Skeletal muscle tissue (tissue), 4 donors: ENCODE data around the gene UBASH3B. TPM values are rescaled to one million over a fixed set of nuclear protein-coding genes. Genes with fewer than 3 reads are reported as not detected.

Experiments used
- H3K27ac ChIP-seq: one replicate; pipeline ENCODE4 v1.7.0; 2013; ENCODE audit warnings: mild to moderate bottlenecking, low read depth, low read length, inconsistent platforms
- H3K27me3 ChIP-seq, 3 donors: one replicate each; pipeline ENCODE4 v1.7.0; 2013; ENCODE audit warnings: low read length in 3 of 3; ENCODE audit not compliant: control insufficient read depth in 3 of 3, insufficient read depth in 3 of 3
- H3K36me3 ChIP-seq, 3 donors: one replicate each; pipeline ENCODE4 v1.7.0; 2013; ENCODE audit warnings: low read length in 3 of 3; ENCODE audit not compliant: control insufficient read depth in 3 of 3, insufficient read depth in 3 of 3
- H3K4me1 ChIP-seq, 3 donors: one replicate each; pipeline ENCODE4 v1.7.0; 2013; ENCODE audit warnings: low read length in 3 of 3, mild to moderate bottlenecking in 3 of 3; ENCODE audit not compliant: control insufficient read depth in 3 of 3, insufficient read depth in 3 of 3
- H3K4me3 ChIP-seq, 3 donors: one replicate each; pipeline ENCODE4 v1.7.0; 2013; ENCODE audit warnings: low read length in 3 of 3
- H3K9ac ChIP-seq, 3 donors: one replicate each; pipeline ENCODE4 v1.7.0; 2013; ENCODE audit warnings: low read length in 3 of 3, mild to moderate bottlenecking in 3 of 3, moderate library complexity in 2 of 3, low read depth in 1 of 3
- H3K9me3 ChIP-seq, 3 donors: one replicate each; pipeline ENCODE4 v1.7.0; 2013; ENCODE audit warnings: low read length in 3 of 3; ENCODE audit not compliant: control insufficient read depth in 3 of 3
- total RNA-seq: library from RNA; depleted of rRNA; stranded (reverse); fragments of >200 nt; gene quantifications from one replicate; pipeline ENCODE4 v1.2.3, GENCODE V29; 2014
- donor health status: Osteomylitis.

The UBASH3B gene
- total RNA-seq, 1 donor from 2014 or later, result 4.2 TPM

- Histone ChIP-seq H3K4me1 (no peaks in the 10 kb centered on the region), H3K9ac (no peak overlapping the region), H3K27ac (no peak overlapping the region), H3K27me3 (no peaks in the 10 kb centered on the region), H3K9me3 (no peaks in the 10 kb centered on the region), H3K36me3 (no peaks in the 10 kb centered on the region), H3K4me3 (no peak overlapping the region)
Observed at GRCh38 chr11:122700666-122701065, 45.1 kb downstream of the UBASH3B start.

GRCh38 chr11:122701143-122701542, 45.6 kb downstream of the UBASH3B start:
- H3K9ac ChIP-seq, result no peak overlapping the region
- no peak overlapping the region for H3K27ac ChIP-seq
- H3K36me3 ChIP-seq, result no peaks in the 10 kb centered on the region
- H3K27me3 ChIP-seq, result no peaks in the 10 kb centered on the region
- no peaks in the 10 kb centered on the region for H3K9me3 ChIP-seq
- H3K4me1 ChIP-seq, result no peaks in the 10 kb centered on the region
- H3K4me3 ChIP-seq, result no peak overlapping the region

- no peak overlapping the region for H3K9ac ChIP-seq
- no peaks in the 10 kb centered on the region for H3K36me3 ChIP-seq
Observed at GRCh38 chr11:122703541-122704272, 48.2 kb downstream of the UBASH3B start.

GRCh38 chr11:122705396-122705795, 49.9 kb downstream of the UBASH3B start:
- Histone ChIP-seq H3K9ac (no peak overlapping the region), H3K36me3 (no peaks in the 10 kb centered on the region), H3K27me3 (peaks cover 0 to 2% (median 0%) of the 10 kb centered on the region in 3 donors), H3K9me3 (no peaks in the 10 kb centered on the region), H3K4me3 (no peak overlapping the region), H3K4me1 (no peaks in the 10 kb centered on the region), H3K27ac (no peak overlapping the region)

More at GRCh38 chr11:122703541-122704272, 48.2 kb downstream of the UBASH3B start:
- H3K4me1 ChIP-seq, result no peaks in the 10 kb centered on the region
- H3K4me3 ChIP-seq, result no peak overlapping the region
- H3K9me3 ChIP-seq, result no peaks in the 10 kb centered on the region
- no peaks in the 10 kb centered on the region for H3K27me3 ChIP-seq
- H3K27ac ChIP-seq, result no peak overlapping the region

- no peaks in the 10 kb centered on the region for H3K4me1 ChIP-seq
- H3K9ac ChIP-seq, result no peak overlapping the region
- no peaks in the 10 kb centered on the region for H3K9me3 ChIP-seq
- H3K27ac ChIP-seq, result no peak overlapping the region
- no peaks in the 10 kb centered on the region for H3K36me3 ChIP-seq
- no peak overlapping the region for H3K4me3 ChIP-seq
- peaks cover 0 to 2% (median 0%) of the 10 kb centered on the region in 3 donors for H3K27me3 ChIP-seq
Observed at GRCh38 chr11:122706291-122707088, 51.0 kb downstream of the UBASH3B start.

- Histone ChIP-seq H3K4me1 (peaks cover 0 to under 1% (median 0%) of the 10 kb centered on the region in 3 donors), H3K9ac (no peak overlapping the region), H3K27ac (no peak overlapping the region), H3K4me3 (no peak overlapping the region), H3K9me3 (no peaks in the 10 kb centered on the region), H3K27me3 (peaks cover 0 to 2% (median 0%) of the 10 kb centered on the region in 3 donors), H3K36me3 (no peaks in the 10 kb centered on the region)
Observed at GRCh38 chr11:122707111-122707510, 51.6 kb downstream of the UBASH3B start.

GRCh38 chr11:122707901-122708300, 52.4 kb downstream of the UBASH3B start:
- H3K36me3 ChIP-seq, result no peaks in the 10 kb centered on the region
- no peak overlapping the region for H3K9ac ChIP-seq
- peaks cover 0 to 2% (median 0%) of the 10 kb centered on the region in 3 donors for H3K27me3 ChIP-seq
- peaks cover 0 to 2% (median 0%) of the 10 kb centered on the region in 3 donors for H3K4me1 ChIP-seq
- H3K27ac ChIP-seq, result no peak overlapping the region
- no peak overlapping the region for H3K4me3 ChIP-seq
- no peaks in the 10 kb centered on the region for H3K9me3 ChIP-seq

GRCh38 chr11:122709039-122709760, 53.7 kb downstream of the UBASH3B start:
- Histone ChIP-seq H3K36me3 (no peaks in the 10 kb centered on the region), H3K4me1 (peaks cover 0 to 2% (median 0%) of the 10 kb centered on the region in 3 donors), H3K27me3 (peaks cover 0 to 2% (median 0%) of the 10 kb centered on the region in 3 donors), H3K4me3 (no peak overlapping the region), H3K9ac (no peak overlapping the region), H3K9me3 (no peaks in the 10 kb centered on the region), H3K27ac (no peak overlapping the region)

- Histone ChIP-seq H3K9ac (no peak overlapping the region), H3K4me3 (no peak overlapping the region), H3K9me3 (no peaks in the 10 kb centered on the region), H3K27me3 (peaks cover 0 to 2% (median 2%) of the 10 kb centered on the region in 3 donors), H3K27ac (no peak overlapping the region), H3K4me1 (peaks cover 0 to 2% (median 0%) of the 10 kb centered on the region in 3 donors), H3K36me3 (no peaks in the 10 kb centered on the region)
Observed at GRCh38 chr11:122711362-122711761, 55.8 kb downstream of the UBASH3B start.
